Effector memory CD4-positive, alpha-beta T cell (primary cell): Measurements from ENCODE around the gene OOSP1.

Source experiments
- DNase-seq, 3 donors: peaks; one replicate each; pipeline ENCODE4 v3.0.0-alpha.2; 2020
- H3K27ac ChIP-seq: 2 replicates; pipeline ENCODE4 v1.7.0; 2013; ENCODE audit warnings: mild to moderate bottlenecking, low read length, moderate library complexity; ENCODE audit not compliant: insufficient read depth, poor library complexity, severe bottlenecking
- H3K27me3 ChIP-seq: replicated peaks from 2 replicates; pipeline ENCODE4 v1.7.0; 2013; ENCODE audit warnings: mild to moderate bottlenecking, low read length; ENCODE audit not compliant: insufficient read depth, control insufficient read depth, poor library complexity, severe bottlenecking
- H3K36me3 ChIP-seq: 2 replicates; pipeline ENCODE4 v1.7.0; 2013; ENCODE audit warnings: mild to moderate bottlenecking, low read length, moderate library complexity; ENCODE audit not compliant: control insufficient read depth, insufficient read depth
- H3K4me1 ChIP-seq: 2 replicates; pipeline ENCODE4 v1.7.0; 2013; ENCODE audit warnings: low read length, mild to moderate bottlenecking; ENCODE audit not compliant: control insufficient read depth, insufficient read depth, poor library complexity, severe bottlenecking
- H3K4me3 ChIP-seq: 2 replicates; pipeline ENCODE4 v1.7.0; 2013; ENCODE audit warnings: low read length, low read depth, mild to moderate bottlenecking; ENCODE audit not compliant: insufficient read depth, poor library complexity, severe bottlenecking
- H3K9me3 ChIP-seq: 2 replicates; pipeline ENCODE4 v1.7.0; 2013; ENCODE audit warnings: mild to moderate bottlenecking, low read length, moderate library complexity; ENCODE audit not compliant: control insufficient read depth

OOSP1 gene

GRCh38 chr11:59957094-59957493, 18.9 kb downstream of the OOSP1 start:
- H3K27ac ChIP-seq, result no peak overlapping the region
- no peaks in the 10 kb centered on the region for H3K27me3 ChIP-seq
- no peak overlapping the region for H3K4me3 ChIP-seq
- no peak for DNase-seq
- H3K36me3 ChIP-seq, result no peaks in the 10 kb centered on the region
- no peaks in the 10 kb centered on the region for H3K9me3 ChIP-seq
- H3K4me1 ChIP-seq, result no peaks in the 10 kb centered on the region

- Histone ChIP-seq H3K9me3 (no peaks in the 10 kb centered on the region), H3K4me3 (no peak overlapping the region), H3K27ac (no peak overlapping the region), H3K36me3 (no peaks in the 10 kb centered on the region), H3K27me3 (no peaks in the 10 kb centered on the region), H3K4me1 (no peaks in the 10 kb centered on the region)
- DNase-seq, result no peak
Measured at GRCh38 chr11:59960502-59961381, 22.5 kb downstream of the OOSP1 start.

- Histone ChIP-seq H3K36me3 (no peaks in the 10 kb centered on the region), H3K27ac (no peak overlapping the region), H3K27me3 (no peaks in the 10 kb centered on the region), H3K4me1 (no peaks in the 10 kb centered on the region), H3K9me3 (no peaks in the 10 kb centered on the region), H3K4me3 (no peak overlapping the region)
- DNase-seq, result no peak
Measured at GRCh38 chr11:59962107-59962482, 23.9 kb downstream of the OOSP1 start.

GRCh38 chr11:59963733-59964132, 25.5 kb downstream of the OOSP1 start, which contains the start of gene OOSP4A:
Gene OOSP4A, plus strand, starts transcription at chr11:59964033. Its CDS starts 0 bp downstream, at chr11:59964033.
- DNase-seq, result no peak
- H3K27me3 ChIP-seq, result no peaks in the 10 kb centered on the region

GRCh38 chr11:59965424-59965823, 27.2 kb downstream of the OOSP1 start:
- Histone ChIP-seq H3K27me3 (peaks cover 3% of the 10 kb centered on the region), H3K4me3 (no peak overlapping the region), H3K27ac (no peak overlapping the region), H3K36me3 (no peaks in the 10 kb centered on the region), H3K4me1 (no peaks in the 10 kb centered on the region), H3K9me3 (no peaks in the 10 kb centered on the region)
- no peak for DNase-seq

More at GRCh38 chr11:59963733-59964132, 25.5 kb downstream of the OOSP1 start, which contains the start of gene OOSP4A:
- H3K4me1 ChIP-seq, result no peaks in the 10 kb centered on the region
- H3K9me3 ChIP-seq, result no peaks in the 10 kb centered on the region
- no peak within 1 kb of the TSS for H3K27ac ChIP-seq
- H3K36me3 ChIP-seq, result no peaks in the 10 kb centered on the region
- no peak within 1 kb of the TSS for H3K4me3 ChIP-seq

- no peak overlapping the region for H3K27ac ChIP-seq
- no peak overlapping the region for H3K4me3 ChIP-seq
- no peak for DNase-seq
- H3K36me3 ChIP-seq, result no peaks in the 10 kb centered on the region
- no peaks in the 10 kb centered on the region for H3K9me3 ChIP-seq
- peaks cover 3% of the 10 kb centered on the region for H3K27me3 ChIP-seq
- H3K4me1 ChIP-seq, result no peaks in the 10 kb centered on the region
Measured at GRCh38 chr11:59966201-59966600, 28.0 kb downstream of the OOSP1 start.

- Histone ChIP-seq H3K4me3 (no peak overlapping the region), H3K9me3 (no peaks in the 10 kb centered on the region), H3K27me3 (peaks cover 3% of the 10 kb centered on the region), H3K27ac (no peak overlapping the region), H3K36me3 (no peaks in the 10 kb centered on the region), H3K4me1 (no peaks in the 10 kb centered on the region)
- no peak for DNase-seq
Measured at GRCh38 chr11:59967677-59968394, 29.6 kb downstream of the OOSP1 start.

- Histone ChIP-seq H3K9me3 (no peaks in the 10 kb centered on the region), H3K4me1 (no peaks in the 10 kb centered on the region), H3K27me3 (peaks cover 3% of the 10 kb centered on the region), H3K4me3 (no peak overlapping the region), H3K36me3 (no peaks in the 10 kb centered on the region), H3K27ac (no peak overlapping the region)
- DNase-seq, result no peak
Measured at GRCh38 chr11:59968395-59968783, 30.2 kb downstream of the OOSP1 start.

- Histone ChIP-seq H3K36me3 (no peaks in the 10 kb centered on the region), H3K4me3 (no peak overlapping the region), H3K4me1 (no peaks in the 10 kb centered on the region), H3K27ac (no peak overlapping the region), H3K27me3 (peaks cover 3% of the 10 kb centered on the region), H3K9me3 (no peaks in the 10 kb centered on the region)
- DNase-seq, result no peak
Measured at GRCh38 chr11:59973097-59973496, 34.9 kb downstream of the OOSP1 start.
